H9 (cell line): ENCODE data around the gene ADAMTSL3. TPM values are rescaled to one million over a fixed set of nuclear protein-coding genes. Genes with fewer than 3 reads are reported as not detected.

ENCODE experiments used
- DNase-seq: peaks from one replicate; pipeline ENCODE4 v3.0.0-alpha.2; 2017
- H2AFZ ChIP-seq: one replicate; pipeline ENCODE4 v1.6.1; 2013; ENCODE audit warnings: mild to moderate bottlenecking, low read length, control low read depth, moderate library complexity
- H2AK5ac ChIP-seq: 2 replicates; pipeline ENCODE4 v1.6.1; 2013; ENCODE audit warnings: low read length, control low read depth, mixed read lengths; ENCODE audit not compliant: insufficient read length
- H2BK120ac ChIP-seq: one replicate; pipeline ENCODE4 v1.6.1; 2013; ENCODE audit warnings: low read depth, mild to moderate bottlenecking, low read length, control low read depth, inconsistent platforms; ENCODE audit not compliant: poor library complexity, severe bottlenecking
- H2BK12ac ChIP-seq: 2 replicates; pipeline ENCODE4 v1.6.1; 2013; ENCODE audit warnings: low read length, control low read depth, mixed read lengths, low read depth; ENCODE audit not compliant: insufficient read length
- H2BK15ac ChIP-seq: 2 replicates; pipeline ENCODE4 v1.6.1; 2013; ENCODE audit warnings: low read depth, low read length, control low read depth
- H2BK20ac ChIP-seq: one replicate; pipeline ENCODE4 v1.6.1; 2013; ENCODE audit warnings: low read depth, mild to moderate bottlenecking, low read length, control low read depth, inconsistent platforms; ENCODE audit not compliant: poor library complexity, severe bottlenecking
- H2BK5ac ChIP-seq: 2 replicates; pipeline ENCODE4 v1.6.1; 2013; ENCODE audit warnings: low read length, control low read depth, mixed read lengths; ENCODE audit not compliant: insufficient read length
- H3K14ac ChIP-seq: 2 replicates; pipeline ENCODE4 v1.6.1; 2013; ENCODE audit warnings: low read length, control low read depth; ENCODE audit not compliant: insufficient read depth
- H3K18ac ChIP-seq: 2 replicates; pipeline ENCODE4 v1.6.1; 2013; ENCODE audit warnings: low read depth, mild to moderate bottlenecking, mixed read lengths, low read length, control low read depth; ENCODE audit not compliant: insufficient read length
- H3K23ac ChIP-seq: 2 replicates; pipeline ENCODE4 v1.6.1; 2013; ENCODE audit warnings: low read length, control low read depth, mixed read lengths, low read depth; ENCODE audit not compliant: insufficient read length
- H3K23me2 ChIP-seq: 2 replicates; pipeline ENCODE4 v1.6.1; 2013; ENCODE audit warnings: low read depth, mild to moderate bottlenecking, mixed read lengths, low read length, control low read depth; ENCODE audit not compliant: insufficient read length, poor library complexity, severe bottlenecking
- H3K27ac ChIP-seq: 2 replicates; pipeline ENCODE4 v1.5.1; 2013; ENCODE audit warnings: low read length, control low read depth, mixed read lengths, low read depth; ENCODE audit not compliant: insufficient read length
- H3K27me3 ChIP-seq: 2 replicates; pipeline ENCODE4 v1.6.1; 2013; ENCODE audit warnings: low read length, control low read depth, inconsistent platforms; ENCODE audit not compliant: insufficient read depth
- H3K4ac ChIP-seq: 2 replicates; pipeline ENCODE4 v1.6.1; 2013; ENCODE audit warnings: low read depth, mild to moderate bottlenecking, control low read depth, inconsistent platforms, low read length, moderate library complexity
- H3K4me1 ChIP-seq: 2 replicates; pipeline ENCODE4 v1.6.1; 2013; ENCODE audit warnings: low read length, control low read depth, inconsistent platforms; ENCODE audit not compliant: insufficient read depth
- H3K4me2 ChIP-seq: 2 replicates; pipeline ENCODE4 v1.6.1; 2013; ENCODE audit warnings: low read length, control low read depth, mixed read lengths; ENCODE audit not compliant: insufficient read length, insufficient read depth
- H3K56ac ChIP-seq: 2 replicates; pipeline ENCODE4 v1.6.1; 2013; ENCODE audit warnings: low read depth, mild to moderate bottlenecking, mixed read lengths, low read length, control low read depth; ENCODE audit not compliant: insufficient read length
- H3K79me1 ChIP-seq: 2 replicates; pipeline ENCODE4 v1.6.1; 2013; ENCODE audit warnings: low read depth, mild to moderate bottlenecking, moderate library complexity, low read length, control low read depth, inconsistent platforms; ENCODE audit not compliant: insufficient read depth, poor library complexity, severe bottlenecking
- H3K79me2 ChIP-seq: 2 replicates; pipeline ENCODE4 v1.6.1; 2013; ENCODE audit warnings: low read length, control low read depth, inconsistent platforms; ENCODE audit not compliant: insufficient read depth
- H3K9ac ChIP-seq: 2 replicates; pipeline ENCODE4 v1.6.1; 2013; ENCODE audit warnings: low read length, control low read depth, mixed read lengths; ENCODE audit not compliant: insufficient read length; ENCODE audit errors: extremely low read depth
- H3K9me3 ChIP-seq: one replicate; pipeline ENCODE4 v1.6.1; 2013; ENCODE audit warnings: low read depth, low read length, inconsistent platforms; ENCODE audit not compliant: control insufficient read depth
- H3T11ph ChIP-seq: one replicate; pipeline ENCODE4 v1.6.1; 2013; ENCODE audit warnings: mild to moderate bottlenecking, low read length, control low read depth, inconsistent platforms
- H4K20me1 ChIP-seq: one replicate; pipeline ENCODE4 v1.6.1; 2013; ENCODE audit not compliant: control insufficient read depth, insufficient read length, insufficient read depth
- H4K5ac ChIP-seq: 2 replicates; pipeline ENCODE4 v1.6.1; 2013; ENCODE audit warnings: low read depth, mild to moderate bottlenecking, mixed read lengths, low read length, control low read depth; ENCODE audit not compliant: insufficient read length
- H4K8ac ChIP-seq: replicated peaks from 2 replicates; pipeline ENCODE4 v1.6.1; 2013; ENCODE audit warnings: low read length, control low read depth, mixed read lengths, low read depth; ENCODE audit not compliant: insufficient read length
- H4K91ac ChIP-seq: 2 replicates; pipeline ENCODE4 v1.6.1; 2013; ENCODE audit warnings: low read depth, mild to moderate bottlenecking, moderate library complexity, mixed read lengths, low read length, control low read depth; ENCODE audit not compliant: insufficient read length
- H3K27ac Mint-ChIP-seq, 3 experiments: 2 replicates in 2 of 3; 3 replicates in 1 of 3; pipeline ENCODE4 v1.8.0; 2020 to 2021; ENCODE audit warnings: mixed read lengths in 3 of 3, mild to moderate bottlenecking in 1 of 3, moderate library complexity in 1 of 3
- H3K27me3 Mint-ChIP-seq: 2 replicates; pipeline ENCODE4 v1.8.0; 2021; ENCODE audit warnings: low read depth, mild to moderate bottlenecking, moderate library complexity, mixed read lengths
- H3K36me3 Mint-ChIP-seq, 3 experiments: 2 replicates in 2 of 3; 3 replicates in 1 of 3; pipeline ENCODE4 v1.8.0; 2020 to 2021; ENCODE audit warnings: low read depth in 3 of 3, mixed read lengths in 3 of 3; ENCODE audit not compliant: insufficient read depth in 1 of 3
- H3K4me1 Mint-ChIP-seq, 2 experiments: 2 replicates each; pipeline ENCODE4 v1.8.0; 2020; ENCODE audit warnings: mixed read lengths in 2 of 2
- H3K4me3 Mint-ChIP-seq, 2 experiments: 2 replicates in 1 of 2; 3 replicates in 1 of 2; pipeline ENCODE4 v1.8.0; 2020 to 2021; ENCODE audit warnings: mild to moderate bottlenecking in 2 of 2, mixed read lengths in 2 of 2, moderate library complexity in 1 of 2
- H3K9me3 Mint-ChIP-seq, 2 experiments: 2 replicates in 1 of 2; 3 replicates in 1 of 2; pipeline ENCODE4 v1.8.0; 2020; ENCODE audit warnings: mild to moderate bottlenecking in 2 of 2, mixed read lengths in 2 of 2, moderate library complexity in 1 of 2
- WGBS: extraction: QIAGEN DNeasy Blood & Tissue Kit; methylation state at CpG from one replicate; pipeline ENCODE4 v1.1.7; 2013; ENCODE audit warnings: missing lambda C conversion rate, low lambda C conversion rate, mixed read lengths; ENCODE audit not compliant: insufficient read length; ENCODE audit errors: extremely low coverage; 5-methylcytosine and 5-hydroxymethylcytosine counted together
- total RNA-seq: library from RNA; stranded (reverse); gene quantifications from 2 replicates; pipeline ENCODE4 v1.2.1, GENCODE V29; 2021
- TF ChIP-seq, protein P1 (sequence below): fragments of 200-600 bp; sonication (generic); conservative IDR thresholded peaks from 3 replicates; pipeline ENCODE4 v1.8.0; 2021; ENCODE audit warnings: antibody characterized with exemption, mild to moderate bottlenecking

The ADAMTSL3 gene
- total RNA-seq, 1 experiment from 2014 or later: 0.39 TPM

DNA sequence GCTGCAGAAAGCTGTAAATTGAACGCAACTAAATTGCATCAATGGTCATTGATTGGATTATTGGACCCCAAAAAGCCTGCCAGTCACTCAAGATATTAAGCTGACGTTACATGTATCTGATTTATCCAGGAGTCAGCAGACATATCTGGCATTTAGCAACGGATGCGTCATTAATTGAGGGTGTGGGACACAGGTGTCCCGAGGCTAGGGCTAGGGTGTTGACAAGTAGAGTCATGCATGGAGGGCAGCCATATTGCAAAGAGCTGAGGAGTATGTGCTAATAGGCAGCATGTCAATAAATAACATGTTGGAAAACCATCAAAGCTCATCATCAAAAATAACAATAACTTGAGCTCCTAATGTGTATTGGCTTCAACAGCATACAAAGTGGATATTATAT is 347.1 kb downstream of the ADAMTSL3 start:
- Histone ChIP-seq H2BK20ac (no peak overlapping the region), H2AFZ (no peak overlapping the region), H3K23me2 (no peaks in the 10 kb centered on the region), H4K8ac (no peak overlapping the region), H3K9me3 (no peaks in the 10 kb centered on the region), H3K56ac (no peak overlapping the region), H3K18ac (no peak overlapping the region), H3K4me2 (no peak overlapping the region), H3K27ac (no peak overlapping the region), H3K14ac (no peak overlapping the region), H4K91ac (no peak overlapping the region), H4K5ac (no peak overlapping the region), H3K79me1 (no peaks in the 10 kb centered on the region), H3K27me3 (no peaks in the 10 kb centered on the region), H3K9ac (no peak overlapping the region), H3K4ac (no peak overlapping the region), H3K79me2 (no peaks in the 10 kb centered on the region), H3K4me1 (no peaks in the 10 kb centered on the region), H3K23ac (no peak overlapping the region), H2BK12ac (no peak overlapping the region), H2BK15ac (no peak overlapping the region), H3T11ph (no peak overlapping the region), H2AK5ac (no peak overlapping the region), H2BK120ac (no peak overlapping the region), H4K20me1 (no peaks in the 10 kb centered on the region), H2BK5ac (no peak overlapping the region)
- Mint-ChIP-seq H3K36me3 (no peaks in the 10 kb centered on the region), H3K27ac (no peak overlapping the region), H3K4me3 (no peak overlapping the region), H3K27me3 (peaks cover 2% of the 10 kb centered on the region; the same call in 1 of the 2 replicates), H3K4me1 (no peaks in the 10 kb centered on the region), H3K9me3 (no peaks in the 10 kb centered on the region)
- TF ChIP-seq, protein P1, sequence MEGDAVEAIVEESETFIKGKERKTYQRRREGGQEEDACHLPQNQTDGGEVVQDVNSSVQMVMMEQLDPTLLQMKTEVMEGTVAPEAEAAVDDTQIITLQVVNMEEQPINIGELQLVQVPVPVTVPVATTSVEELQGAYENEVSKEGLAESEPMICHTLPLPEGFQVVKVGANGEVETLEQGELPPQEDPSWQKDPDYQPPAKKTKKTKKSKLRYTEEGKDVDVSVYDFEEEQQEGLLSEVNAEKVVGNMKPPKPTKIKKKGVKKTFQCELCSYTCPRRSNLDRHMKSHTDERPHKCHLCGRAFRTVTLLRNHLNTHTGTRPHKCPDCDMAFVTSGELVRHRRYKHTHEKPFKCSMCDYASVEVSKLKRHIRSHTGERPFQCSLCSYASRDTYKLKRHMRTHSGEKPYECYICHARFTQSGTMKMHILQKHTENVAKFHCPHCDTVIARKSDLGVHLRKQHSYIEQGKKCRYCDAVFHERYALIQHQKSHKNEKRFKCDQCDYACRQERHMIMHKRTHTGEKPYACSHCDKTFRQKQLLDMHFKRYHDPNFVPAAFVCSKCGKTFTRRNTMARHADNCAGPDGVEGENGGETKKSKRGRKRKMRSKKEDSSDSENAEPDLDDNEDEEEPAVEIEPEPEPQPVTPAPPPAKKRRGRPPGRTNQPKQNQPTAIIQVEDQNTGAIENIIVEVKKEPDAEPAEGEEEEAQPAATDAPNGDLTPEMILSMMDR: no peak
- no peak for DNase-seq
- no CpG with 5 or more reads among the region's 5 CpGs for WGBS
